Breast epithelium (tissue), 4 donors: ENCODE results near the gene COASY. TPM values are rescaled to one million over a fixed set of nuclear protein-coding genes. Genes with fewer than 3 reads are reported as not detected.
"Not testable (repeated sequence)": the region's sequence is repeated elsewhere in the genome, so short reads cannot be mapped to it uniquely, and the experiment has no call there.

ENCODE experiments used
- DNase-seq, 2 donors: peaks; one replicate each; pipeline ENCODE4 v3.0.0-alpha.2; 2019; ENCODE audit warnings: low spot score in 2 of 2
- H3K27ac ChIP-seq, 2 donors: fragments of 200-600 bp; sonication (generic) in 1 of 2; one replicate each; pipeline ENCODE4 v1.5.1; 2016 to 2019; ENCODE audit warnings: mild to moderate bottlenecking in 1 of 2
- H3K27me3 ChIP-seq, 2 donors: fragments of 200-600 bp; sonication (generic) in 1 of 2; one replicate each; pipeline versions ENCODE4 v1.5.1 to v1.6.0; 2017 to 2019; ENCODE audit warnings: control low read depth in 1 of 2, mild to moderate bottlenecking in 1 of 2
- H3K36me3 ChIP-seq: fragments of 200-600 bp; one replicate; pipeline ENCODE4 v1.5.1; 2019
- H3K4me1 ChIP-seq, 2 donors: fragments of 200-600 bp; sonication (generic); one replicate each; pipeline ENCODE4 v1.5.1; 2016 to 2019; ENCODE audit warnings: control low read depth in 1 of 2
- H3K4me3 ChIP-seq, 3 donors: fragments of 200-600 bp; sonication (generic); 1 replicate in 2 of 3; 2 replicates in 1 of 3; pipeline ENCODE4 v1.5.1; 2016 to 2019; ENCODE audit warnings: mild to moderate bottlenecking in 3 of 3, moderate library complexity in 2 of 3
- H3K9me3 ChIP-seq, 2 donors: fragments of 200-600 bp; sonication (generic) in 1 of 2; one replicate each; pipeline ENCODE4 v1.5.1; 2016 to 2019; ENCODE audit warnings: control low read depth in 1 of 2
- CTCF ChIP-seq, 3 donors: fragments of 450-650 bp; IDR thresholded peaks; one replicate each; pipeline ENCODE4 v1.5.1; 2016 to 2017; ENCODE audit warnings: antibody characterized with exemption in 3 of 3, mild to moderate bottlenecking in 3 of 3, moderate library complexity in 3 of 3
- POLR2A ChIP-seq: fragments of 450-650 bp; IDR thresholded peaks from one replicate; pipeline ENCODE4 v1.6.1; 2016; ENCODE audit warnings: antibody characterized with exemption, mild to moderate bottlenecking, moderate library complexity
- POLR2AphosphoS5 ChIP-seq, 3 donors: sonication (generic); formaldehyde crosslinking; IDR thresholded peaks; one replicate each; pipeline ENCODE4 v1.6.1; 2017; ENCODE audit warnings: antibody characterized with exemption in 3 of 3
- intact Hi-C: fragments of 100-400 bp; cut with DNase I; formaldehyde crosslinking; loops from one replicate; pipeline ENCODE4 v1.15.1; 2023; ENCODE audit warnings: low total_unique reads
- total RNA-seq, 3 donors: library from RNA; depleted of rRNA; stranded (reverse); fragments of >200 nt; gene quantifications; one replicate each; pipeline ENCODE4 v1.1.0, GENCODE V29; 2016

Gene COASY
- total RNA-seq, 3 donors from 2014 or later, result 21.4 to 48.1 (median 26.9) TPM

DNA sequence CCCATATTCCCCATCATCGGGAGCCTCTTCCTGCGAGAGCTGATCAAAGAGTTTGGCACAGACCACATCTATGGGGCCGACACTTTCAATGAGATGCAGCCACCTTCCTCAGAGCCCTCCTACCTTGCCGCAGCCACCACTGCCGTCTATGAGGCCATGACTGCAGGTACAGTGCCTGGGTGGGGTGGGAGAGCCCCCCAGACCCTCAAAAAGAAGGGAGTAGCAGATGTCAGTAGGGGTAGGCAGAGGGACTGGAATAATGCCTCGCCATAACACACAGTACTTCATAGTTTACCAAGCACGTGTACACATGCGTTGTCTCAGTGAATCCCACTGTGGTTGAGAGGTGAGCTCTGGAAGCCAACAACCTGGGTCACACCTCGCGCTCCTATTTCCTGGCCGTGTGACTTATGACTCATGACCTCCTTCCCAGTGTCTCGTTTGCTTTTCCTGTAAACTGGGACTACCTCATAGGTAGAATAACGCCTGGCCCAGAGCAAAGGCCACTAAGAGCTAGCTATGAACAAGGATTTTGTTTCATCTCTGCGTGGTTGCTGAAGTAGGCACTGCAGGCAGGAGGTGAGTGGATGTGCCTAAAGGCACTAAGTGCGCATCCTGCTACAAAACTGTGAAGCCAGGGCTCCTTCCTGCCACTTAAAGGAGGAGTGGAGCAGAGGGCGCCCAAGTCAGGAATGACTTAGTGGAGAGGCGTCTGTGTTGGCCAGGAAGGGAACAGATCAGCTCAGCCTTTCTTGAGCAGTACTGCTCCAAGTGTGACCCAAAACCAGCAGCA lies 20.7 kb upstream of the COASY start:
- no peak for TF ChIP-seq POLR2AphosphoS5 (IDR thresholded peaks at IDR 0.05)
- no peak for TF ChIP-seq CTCF (IDR thresholded peaks at IDR 0.05)
- no peak for TF ChIP-seq POLR2A
- Histone ChIP-seq H3K9me3 (no peaks in the 10 kb centered on the region), H3K4me1 (no peaks in the 10 kb centered on the region), H3K27me3 (no peaks in the 10 kb centered on the region), H3K27ac (peak overlapping the region in 1 of 2 donors; percentile 20), H3K4me3 (no peak overlapping the region), H3K36me3 (no peaks in the 10 kb centered on the region)
- intact Hi-C loops, result no loop called here
- DNase-seq, result no peak

DNA sequence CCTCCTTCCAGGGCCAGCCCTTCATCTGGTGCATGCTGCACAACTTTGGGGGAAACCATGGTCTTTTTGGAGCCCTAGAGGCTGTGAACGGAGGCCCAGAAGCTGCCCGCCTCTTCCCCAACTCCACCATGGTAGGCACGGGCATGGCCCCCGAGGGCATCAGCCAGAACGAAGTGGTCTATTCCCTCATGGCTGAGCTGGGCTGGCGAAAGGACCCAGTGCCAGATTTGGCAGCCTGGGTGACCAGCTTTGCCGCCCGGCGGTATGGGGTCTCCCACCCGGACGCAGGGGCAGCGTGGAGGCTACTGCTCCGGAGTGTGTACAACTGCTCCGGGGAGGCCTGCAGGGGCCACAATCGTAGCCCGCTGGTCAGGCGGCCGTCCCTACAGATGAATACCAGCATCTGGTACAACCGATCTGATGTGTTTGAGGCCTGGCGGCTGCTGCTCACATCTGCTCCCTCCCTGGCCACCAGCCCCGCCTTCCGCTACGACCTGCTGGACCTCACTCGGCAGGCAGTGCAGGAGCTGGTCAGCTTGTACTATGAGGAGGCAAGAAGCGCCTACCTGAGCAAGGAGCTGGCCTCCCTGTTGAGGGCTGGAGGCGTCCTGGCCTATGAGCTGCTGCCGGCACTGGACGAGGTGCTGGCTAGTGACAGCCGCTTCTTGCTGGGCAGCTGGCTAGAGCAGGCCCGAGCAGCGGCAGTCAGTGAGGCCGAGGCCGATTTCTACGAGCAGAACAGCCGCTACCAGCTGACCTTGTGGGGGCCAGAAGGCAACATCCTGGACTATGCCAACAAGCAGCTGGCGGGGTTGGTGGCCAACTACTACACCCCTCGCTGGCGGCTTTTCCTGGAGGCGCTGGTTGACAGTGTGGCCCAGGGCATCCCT lies 18.5 kb upstream of the COASY start:
- Histone ChIP-seq H3K4me3 (no peak overlapping the region), H3K36me3 (no peaks in the 10 kb centered on the region), H3K27ac (no peak overlapping the region), H3K9me3 (no peaks in the 10 kb centered on the region), H3K4me1 (no peaks in the 10 kb centered on the region), H3K27me3 (no peaks in the 10 kb centered on the region)
- DNase-seq, result no peak
- TF ChIP-seq POLR2A (no peak), POLR2AphosphoS5 (IDR thresholded peaks at IDR 0.05) (no peak), CTCF (IDR thresholded peaks at IDR 0.05) (no peak)
- intact Hi-C loops, result no loop called here

DNA sequence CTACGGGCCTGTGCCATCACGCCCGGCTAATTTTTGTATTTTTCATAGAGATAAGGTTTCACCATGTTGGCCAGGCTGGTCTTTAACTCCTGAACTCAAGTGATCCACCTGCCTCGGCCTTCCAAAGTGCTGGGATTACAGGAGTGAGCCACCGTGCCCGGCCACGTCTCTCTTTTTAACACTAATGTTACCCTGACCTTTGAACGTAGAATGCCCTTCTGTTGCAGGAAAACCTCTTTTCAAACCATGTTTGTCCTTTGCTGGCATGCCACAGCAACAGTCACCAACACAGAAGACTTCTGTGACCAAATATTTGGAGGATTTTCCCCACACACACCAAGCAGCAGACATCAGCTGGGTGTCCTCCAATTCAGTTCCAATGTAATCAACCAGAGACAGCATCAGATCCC lies 17.1 kb upstream of the COASY start:
- Histone ChIP-seq H3K27ac (no peak overlapping the region), H3K36me3 (no peaks in the 10 kb centered on the region), H3K27me3 (no peaks in the 10 kb centered on the region), H3K4me1 (no peaks in the 10 kb centered on the region), H3K9me3 (no peaks in the 10 kb centered on the region), H3K4me3 (no peak overlapping the region)
- DNase-seq, result no peak
- intact Hi-C loops, result no loop called here
- TF ChIP-seq POLR2AphosphoS5 (IDR thresholded peaks at IDR 0.05) (no peak), CTCF (IDR thresholded peaks at IDR 0.05) (no peak), POLR2A (no peak)

DNA sequence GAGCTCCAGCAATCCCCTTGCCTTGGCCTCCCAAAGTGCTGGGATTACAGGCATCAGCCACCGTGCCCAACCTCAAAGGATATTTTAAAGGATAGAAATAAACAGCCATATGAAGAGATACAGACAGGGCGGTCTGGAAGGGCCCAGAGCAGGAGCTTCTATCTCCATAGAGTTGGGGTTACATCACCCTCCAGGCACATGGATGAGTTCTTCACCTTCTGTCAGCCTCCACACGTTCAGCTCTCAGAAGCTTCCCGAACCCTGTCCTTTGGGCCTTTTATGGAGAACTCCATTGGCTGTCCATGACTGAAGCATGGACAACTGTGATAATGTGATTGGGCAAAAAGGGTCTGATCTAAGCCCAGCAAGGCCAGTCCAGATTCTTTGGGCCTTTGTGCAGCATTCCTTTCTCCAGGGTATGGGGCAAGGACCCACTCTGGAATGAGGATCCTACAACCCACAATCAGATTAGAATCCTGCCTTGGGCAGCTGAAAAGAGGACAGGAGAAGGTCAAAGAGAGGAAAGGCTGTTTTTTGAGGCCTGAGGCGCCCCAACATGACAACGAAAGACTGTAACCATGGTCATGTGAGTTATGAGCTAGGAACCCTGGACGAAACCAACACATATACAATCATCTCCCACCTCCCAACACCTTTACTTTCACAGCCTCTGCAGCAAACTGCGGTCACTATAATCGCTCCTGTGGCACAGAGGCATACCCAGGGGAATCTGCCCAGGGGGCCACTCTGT lies 16.0 kb upstream of the COASY start:
- H3K9me3 ChIP-seq, intact Hi-C loops, DNase-seq, H3K4me3 ChIP-seq, H3K27me3 ChIP-seq, H3K36me3 ChIP-seq, H3K4me1 ChIP-seq: not testable (repeated sequence)
- H3K27ac ChIP-seq, result peak overlapping the region in 1 of 2 donors; percentile 22

GRCh38 chr17:42547001-42547461 lies 14.9 kb upstream of the COASY start:
- peak overlapping the region in 1 of 2 donors; percentile 22 for H3K27ac ChIP-seq
- TF ChIP-seq POLR2A (no peak), CTCF (IDR thresholded peaks at IDR 0.05) (no peak)
- intact Hi-C loops, result no loop called here
- no peaks in the 10 kb centered on the region for H3K9me3 ChIP-seq
- H3K4me3 ChIP-seq, result no peak overlapping the region
- H3K36me3 ChIP-seq, result no peaks in the 10 kb centered on the region
- no peaks in the 10 kb centered on the region for H3K27me3 ChIP-seq
- no peaks in the 10 kb centered on the region for H3K4me1 ChIP-seq
- DNase-seq, result no peak
